ENCODE measurements around the gene DNAH14.

Gene DNAH14

GRCh38 chr1:225435076-225435475, 505.6 kb downstream of the DNAH14 start:
- no peak for DNase-seq

GRCh38 chr1:225435487-225435886, 506.0 kb downstream of the DNAH14 start:
- no peak for DNase-seq

- no peak for DNase-seq
Observed at GRCh38 chr1:225435957-225436392, 506.5 kb downstream of the DNAH14 start.

GRCh38 chr1:225437710-225438437, 508.4 kb downstream of the DNAH14 start:
- DNase-seq: no peak

- no peak for DNase-seq
Observed at GRCh38 chr1:225440380-225441221, 511.1 kb downstream of the DNAH14 start.

GRCh38 chr1:225441314-225442122, 512.0 kb downstream of the DNAH14 start:
- no peak for DNase-seq

GRCh38 chr1:225442123-225442505, 512.6 kb downstream of the DNAH14 start:
- no peak for DNase-seq

GRCh38 chr1:225445639-225446594, 516.4 kb downstream of the DNAH14 start:
- no peak for DNase-seq

- no peak for DNase-seq
Observed at GRCh38 chr1:225446595-225446960, 517.1 kb downstream of the DNAH14 start.

GRCh38 chr1:225446981-225447615, 517.6 kb downstream of the DNAH14 start:
- no peak for DNase-seq

- no peak for DNase-seq
Observed at GRCh38 chr1:225447650-225448089, 518.2 kb downstream of the DNAH14 start.

GRCh38 chr1:225448146-225448805, 518.8 kb downstream of the DNAH14 start:
- DNase-seq: no peak

Data from NCI-H1105 (cell line).